Measurements from ENCODE around the gene HACL1.

HACL1 gene

DNA sequence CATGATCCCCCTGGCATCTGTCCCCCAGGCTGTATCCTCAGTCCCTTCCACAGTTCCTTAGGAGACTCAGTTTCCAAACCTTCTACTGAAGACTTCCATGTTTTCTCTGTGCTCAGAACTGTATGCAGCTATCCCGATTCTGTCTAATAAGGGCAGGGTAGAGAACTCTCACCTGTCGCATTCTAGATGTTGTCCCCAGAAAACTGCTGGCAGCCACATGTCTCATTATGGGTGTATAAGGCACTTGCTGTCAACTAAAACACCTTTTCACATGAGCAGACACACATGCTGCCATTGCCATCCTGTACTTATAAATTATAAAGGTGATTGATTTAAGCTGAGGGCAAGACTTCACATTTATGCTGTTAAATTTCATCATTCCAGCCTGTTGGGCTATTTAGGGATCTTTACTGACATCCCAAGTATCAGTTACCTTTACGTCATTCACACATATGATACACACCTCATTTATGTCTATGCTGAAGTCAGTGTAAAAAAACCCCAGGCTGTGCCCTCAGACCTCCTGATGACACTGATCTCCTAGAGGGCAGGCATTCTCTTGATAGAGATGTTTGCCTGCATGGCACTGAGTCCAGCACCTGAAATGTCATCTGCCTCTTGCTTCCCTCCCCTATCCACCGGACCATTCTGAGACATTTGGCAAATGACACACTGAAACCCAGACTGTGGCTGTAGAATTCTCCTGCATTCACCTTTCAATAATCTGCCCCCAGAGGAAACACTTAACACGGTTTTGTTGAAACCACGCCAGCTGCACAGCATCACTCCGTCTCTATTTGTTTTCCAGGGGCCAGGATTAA lies 36.0 kb upstream of the HACL1 start:
- Histone ChIP-seq H3K27me3 (ENCODE audit: control insufficient read depth in 1 of 2, insufficient read depth in 2 of 2, low read length in 2 of 2) (no peaks in the 10 kb centered on the region), H3K4me1 (ENCODE audit: control insufficient read depth in 1 of 2, insufficient read depth in 2 of 2, low read length in 2 of 2) (peaks cover 0 to 15% of the 10 kb centered on the region in 2 donors), H3K9me3 (ENCODE audit: control insufficient read depth in 1 of 2, low read length in 2 of 2) (no peaks in the 10 kb centered on the region), H3K4me3 (ENCODE audit: low read depth in 1 of 2, low read length in 2 of 2) (no peak overlapping the region), H3K9ac (ENCODE audit: low read depth in 1 of 2, low read length in 2 of 2) (no peak overlapping the region), H3K27ac (ENCODE audit: low read depth, low read length) (no peak overlapping the region), H3K36me3 (ENCODE audit: control insufficient read depth in 1 of 2, insufficient read depth in 2 of 2, low read length in 2 of 2) (peaks cover 0 to 5% of the 10 kb centered on the region in 2 donors)

DNA sequence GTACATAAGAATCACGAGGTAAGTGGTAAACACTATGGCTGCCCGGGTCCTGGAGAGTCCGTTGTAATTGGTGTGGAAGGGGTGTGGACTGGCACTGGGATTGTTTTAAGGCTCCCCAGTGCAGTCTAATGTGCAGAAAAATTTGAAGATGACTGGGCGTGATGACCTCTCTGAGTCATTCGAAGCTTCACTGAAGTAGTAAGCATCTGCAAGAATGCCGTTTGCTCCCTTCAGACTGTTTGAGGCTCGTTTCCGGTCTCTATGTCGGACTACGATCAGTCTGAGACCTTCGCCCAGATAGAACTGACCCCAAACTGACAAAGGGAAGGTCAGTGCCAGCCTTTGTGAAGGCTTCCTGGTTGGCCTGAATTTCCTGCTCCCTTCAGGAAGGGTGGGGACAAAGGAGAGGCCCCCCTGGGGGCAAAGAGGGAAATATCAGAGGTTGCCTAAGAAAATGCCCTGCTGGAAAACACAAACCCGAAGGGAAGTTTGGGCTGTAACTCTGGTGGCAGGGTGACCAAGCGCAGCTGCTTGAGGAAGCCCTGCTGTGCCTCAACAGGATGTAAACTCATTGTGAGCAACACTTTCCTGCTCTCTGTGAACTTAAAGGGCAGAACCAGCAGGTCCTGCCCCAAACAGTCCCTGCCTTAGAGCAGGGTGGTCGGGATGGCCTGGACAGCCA lies 34.8 kb upstream of the HACL1 start:
- H3K9ac ChIP-seq (ENCODE audit: low read depth in 1 of 2, low read length in 2 of 2): no peak overlapping the region
- no peak overlapping the region for H3K4me3 ChIP-seq (ENCODE audit: low read depth in 1 of 2, low read length in 2 of 2)
- H3K27ac ChIP-seq (ENCODE audit: low read depth, low read length): no peak overlapping the region
- H3K27me3 ChIP-seq (ENCODE audit: control insufficient read depth in 1 of 2, insufficient read depth in 2 of 2, low read length in 2 of 2): no peaks in the 10 kb centered on the region
- no peaks in the 10 kb centered on the region for H3K9me3 ChIP-seq (ENCODE audit: control insufficient read depth in 1 of 2, low read length in 2 of 2)
- peaks cover 0 to 3% of the 10 kb centered on the region in 2 donors for H3K36me3 ChIP-seq (ENCODE audit: control insufficient read depth in 1 of 2, insufficient read depth in 2 of 2, low read length in 2 of 2)
- H3K4me1 ChIP-seq (ENCODE audit: control insufficient read depth in 1 of 2, insufficient read depth in 2 of 2, low read length in 2 of 2): peaks cover 0 to 15% of the 10 kb centered on the region in 2 donors

DNA sequence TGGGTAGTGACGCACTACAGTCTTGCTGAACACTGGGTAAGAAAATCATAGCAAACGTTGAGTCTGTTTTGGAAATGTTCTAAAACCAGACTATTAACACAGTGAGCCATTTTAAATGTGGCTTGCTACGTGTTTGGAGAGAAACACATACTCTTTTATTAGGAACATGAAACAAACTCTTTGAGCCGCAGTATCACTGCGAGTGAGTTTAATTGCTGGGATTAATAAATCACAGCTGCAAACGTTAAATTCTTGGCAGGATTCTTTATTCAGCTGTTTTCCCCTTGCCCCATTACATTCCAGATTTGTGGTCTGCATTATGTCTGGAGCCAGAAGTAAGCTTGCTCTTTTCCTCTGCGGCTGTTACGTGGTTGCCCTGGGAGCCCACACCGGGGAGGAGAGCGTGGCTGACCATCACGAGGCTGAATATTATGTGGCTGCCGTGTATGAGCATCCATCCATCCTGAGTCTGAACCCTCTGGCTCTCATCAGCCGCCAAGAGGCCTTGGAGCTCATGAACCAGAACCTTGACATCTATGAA lies 33.8 kb upstream of the HACL1 start:
- Histone ChIP-seq H3K36me3 (ENCODE audit: control insufficient read depth in 1 of 2, insufficient read depth in 2 of 2, low read length in 2 of 2) (peaks cover 0 to 3% of the 10 kb centered on the region in 2 donors), H3K9ac (ENCODE audit: low read depth in 1 of 2, low read length in 2 of 2) (no peak overlapping the region), H3K9me3 (ENCODE audit: control insufficient read depth in 1 of 2, low read length in 2 of 2) (no peaks in the 10 kb centered on the region), H3K27ac (ENCODE audit: low read depth, low read length) (no peak overlapping the region), H3K27me3 (ENCODE audit: control insufficient read depth in 1 of 2, insufficient read depth in 2 of 2, low read length in 2 of 2) (no peaks in the 10 kb centered on the region), H3K4me1 (ENCODE audit: control insufficient read depth in 1 of 2, insufficient read depth in 2 of 2, low read length in 2 of 2) (peaks cover 8 to 23% of the 10 kb centered on the region in 2 donors), H3K4me3 (ENCODE audit: low read depth in 1 of 2, low read length in 2 of 2) (no peak overlapping the region)

DNA sequence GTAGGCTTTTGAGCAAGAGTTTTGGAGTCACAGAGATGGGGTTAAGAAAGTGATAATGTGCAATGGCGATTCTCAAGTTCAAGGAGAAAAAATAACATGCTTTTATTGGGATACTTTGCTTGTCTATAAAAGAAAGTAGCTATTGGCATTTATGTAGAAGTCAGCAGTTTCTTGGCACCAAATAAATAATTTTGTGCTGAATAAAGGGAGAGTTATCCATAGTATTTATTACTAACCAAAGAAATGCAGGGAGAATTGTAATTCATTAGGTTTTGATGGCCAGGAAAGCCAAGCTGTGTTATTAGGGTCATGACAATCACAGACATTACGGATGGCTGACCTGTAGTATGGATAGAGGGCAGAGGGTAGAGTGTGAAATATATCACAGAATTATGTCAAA lies 33.3 kb upstream of the HACL1 start:
- Histone ChIP-seq H3K27ac (ENCODE audit: low read depth, low read length) (no peak overlapping the region), H3K9ac (ENCODE audit: low read depth in 1 of 2, low read length in 2 of 2) (no peak overlapping the region), H3K4me3 (ENCODE audit: low read depth in 1 of 2, low read length in 2 of 2) (no peak overlapping the region), H3K4me1 (ENCODE audit: control insufficient read depth in 1 of 2, insufficient read depth in 2 of 2, low read length in 2 of 2) (peaks cover 8 to 23% of the 10 kb centered on the region in 2 donors), H3K27me3 (ENCODE audit: control insufficient read depth in 1 of 2, insufficient read depth in 2 of 2, low read length in 2 of 2) (no peaks in the 10 kb centered on the region), H3K9me3 (ENCODE audit: control insufficient read depth in 1 of 2, low read length in 2 of 2) (no peaks in the 10 kb centered on the region), H3K36me3 (ENCODE audit: control insufficient read depth in 1 of 2, insufficient read depth in 2 of 2, low read length in 2 of 2) (peaks cover 0 to 3% of the 10 kb centered on the region in 2 donors)

DNA sequence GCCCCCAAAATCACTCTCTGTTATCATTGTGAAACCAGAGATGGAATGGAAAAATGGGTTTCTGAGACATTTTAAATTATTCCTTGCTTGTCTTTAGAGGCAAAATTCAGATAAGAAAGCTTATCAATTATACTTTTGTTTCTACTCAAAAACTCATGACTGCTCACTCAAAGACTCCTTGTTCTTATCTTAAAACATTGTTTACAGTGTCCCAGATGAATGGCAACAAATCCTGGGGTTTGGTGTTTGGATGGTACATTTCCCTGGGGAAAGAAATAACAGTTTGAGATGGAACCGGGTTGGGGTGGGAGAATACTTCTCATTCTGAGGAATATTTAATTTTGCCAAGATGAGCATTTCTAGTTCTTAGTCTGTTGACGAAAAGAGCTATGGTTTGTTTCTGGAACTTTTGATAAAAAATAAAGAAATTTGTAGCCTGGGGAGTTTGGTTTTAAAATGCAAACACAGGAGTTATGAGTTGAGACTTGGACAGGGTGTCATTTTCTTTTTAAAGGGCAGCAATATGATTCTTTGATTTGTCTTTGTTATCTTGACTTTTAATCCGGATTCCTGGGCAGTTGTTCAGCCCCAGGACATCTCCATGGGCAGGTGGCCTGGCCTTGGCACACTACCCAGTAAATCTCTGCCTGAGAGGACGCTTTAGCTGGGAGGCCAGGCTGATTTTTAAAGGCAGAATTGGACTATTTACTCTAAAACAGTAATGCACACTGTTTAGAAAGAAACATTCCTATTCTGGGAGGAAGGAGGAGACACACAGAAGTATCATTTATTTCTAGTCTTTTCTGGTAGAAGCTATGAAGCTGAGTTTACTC lies 32.6 kb upstream of the HACL1 start:
- Histone ChIP-seq H3K9me3 (ENCODE audit: control insufficient read depth in 1 of 2, low read length in 2 of 2) (no peaks in the 10 kb centered on the region), H3K27ac (ENCODE audit: low read depth, low read length) (no peak overlapping the region), H3K36me3 (ENCODE audit: control insufficient read depth in 1 of 2, insufficient read depth in 2 of 2, low read length in 2 of 2) (peaks cover 0 to 3% of the 10 kb centered on the region in 2 donors), H3K9ac (ENCODE audit: low read depth in 1 of 2, low read length in 2 of 2) (no peak overlapping the region), H3K4me1 (ENCODE audit: control insufficient read depth in 1 of 2, insufficient read depth in 2 of 2, low read length in 2 of 2) (peaks cover 8 to 23% of the 10 kb centered on the region in 2 donors), H3K27me3 (ENCODE audit: control insufficient read depth in 1 of 2, insufficient read depth in 2 of 2, low read length in 2 of 2) (no peaks in the 10 kb centered on the region), H3K4me3 (ENCODE audit: low read depth in 1 of 2, low read length in 2 of 2) (no peak overlapping the region)

DNA sequence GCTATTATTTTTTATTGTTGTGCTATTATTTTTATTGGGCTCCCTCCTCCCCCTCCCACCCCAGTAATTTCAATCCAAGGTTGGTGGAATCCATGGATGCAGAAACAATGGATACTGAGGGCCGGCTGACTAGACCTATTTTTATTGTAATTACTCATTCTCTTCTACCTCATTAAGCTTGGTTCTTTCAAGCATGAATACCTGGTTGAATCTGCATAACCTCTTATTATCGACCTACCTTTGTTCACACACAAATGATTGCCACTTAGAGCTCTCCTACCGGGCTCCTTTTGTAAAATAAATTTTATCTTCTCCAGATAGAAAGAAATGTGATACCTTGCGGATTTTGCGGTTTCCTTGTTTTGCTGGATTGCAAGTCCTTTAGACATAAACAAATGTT lies 31.8 kb upstream of the HACL1 start:
- H3K27me3 ChIP-seq (ENCODE audit: control insufficient read depth in 1 of 2, insufficient read depth in 2 of 2, low read length in 2 of 2): no peaks in the 10 kb centered on the region
- peaks cover 0 to 3% of the 10 kb centered on the region in 2 donors for H3K36me3 ChIP-seq (ENCODE audit: control insufficient read depth in 1 of 2, insufficient read depth in 2 of 2, low read length in 2 of 2)
- H3K9ac ChIP-seq (ENCODE audit: low read depth in 1 of 2, low read length in 2 of 2): no peak overlapping the region
- H3K4me1 ChIP-seq (ENCODE audit: control insufficient read depth in 1 of 2, insufficient read depth in 2 of 2, low read length in 2 of 2): peaks cover 8 to 23% of the 10 kb centered on the region in 2 donors
- H3K27ac ChIP-seq (ENCODE audit: low read depth, low read length): no peak overlapping the region
- no peaks in the 10 kb centered on the region for H3K9me3 ChIP-seq (ENCODE audit: control insufficient read depth in 1 of 2, low read length in 2 of 2)
- H3K4me3 ChIP-seq (ENCODE audit: low read depth in 1 of 2, low read length in 2 of 2): no peak overlapping the region

DNA sequence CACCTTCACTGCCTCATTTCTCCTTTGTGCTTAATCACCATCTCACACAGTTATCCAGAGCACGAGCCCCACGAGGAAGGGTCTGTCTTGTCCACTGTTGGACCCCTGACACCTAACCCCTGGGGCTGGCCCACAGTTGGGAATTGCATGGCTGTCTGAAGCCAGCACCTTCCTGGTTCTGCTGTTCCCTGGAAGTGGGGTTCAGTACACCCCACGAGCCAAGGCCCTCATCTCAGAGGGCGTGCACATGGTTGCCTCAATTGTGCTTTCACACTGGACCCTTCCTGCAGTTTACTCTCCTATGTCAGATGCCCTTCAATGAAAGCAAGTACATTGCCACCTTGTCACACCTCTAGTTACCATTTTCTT lies 30.8 kb upstream of the HACL1 start:
- Histone ChIP-seq H3K4me1 (ENCODE audit: control insufficient read depth in 1 of 2, insufficient read depth in 2 of 2, low read length in 2 of 2) (peaks cover 8 to 18% of the 10 kb centered on the region in 2 donors), H3K9me3 (ENCODE audit: control insufficient read depth in 1 of 2, low read length in 2 of 2) (no peaks in the 10 kb centered on the region), H3K4me3 (ENCODE audit: low read depth in 1 of 2, low read length in 2 of 2) (no peak overlapping the region), H3K27ac (ENCODE audit: low read depth, low read length) (no peak overlapping the region), H3K27me3 (ENCODE audit: control insufficient read depth in 1 of 2, insufficient read depth in 2 of 2, low read length in 2 of 2) (no peaks in the 10 kb centered on the region), H3K36me3 (ENCODE audit: control insufficient read depth in 1 of 2, insufficient read depth in 2 of 2, low read length in 2 of 2) (peaks cover 0 to 3% of the 10 kb centered on the region in 2 donors), H3K9ac (ENCODE audit: low read depth in 1 of 2, low read length in 2 of 2) (no peak overlapping the region)

DNA sequence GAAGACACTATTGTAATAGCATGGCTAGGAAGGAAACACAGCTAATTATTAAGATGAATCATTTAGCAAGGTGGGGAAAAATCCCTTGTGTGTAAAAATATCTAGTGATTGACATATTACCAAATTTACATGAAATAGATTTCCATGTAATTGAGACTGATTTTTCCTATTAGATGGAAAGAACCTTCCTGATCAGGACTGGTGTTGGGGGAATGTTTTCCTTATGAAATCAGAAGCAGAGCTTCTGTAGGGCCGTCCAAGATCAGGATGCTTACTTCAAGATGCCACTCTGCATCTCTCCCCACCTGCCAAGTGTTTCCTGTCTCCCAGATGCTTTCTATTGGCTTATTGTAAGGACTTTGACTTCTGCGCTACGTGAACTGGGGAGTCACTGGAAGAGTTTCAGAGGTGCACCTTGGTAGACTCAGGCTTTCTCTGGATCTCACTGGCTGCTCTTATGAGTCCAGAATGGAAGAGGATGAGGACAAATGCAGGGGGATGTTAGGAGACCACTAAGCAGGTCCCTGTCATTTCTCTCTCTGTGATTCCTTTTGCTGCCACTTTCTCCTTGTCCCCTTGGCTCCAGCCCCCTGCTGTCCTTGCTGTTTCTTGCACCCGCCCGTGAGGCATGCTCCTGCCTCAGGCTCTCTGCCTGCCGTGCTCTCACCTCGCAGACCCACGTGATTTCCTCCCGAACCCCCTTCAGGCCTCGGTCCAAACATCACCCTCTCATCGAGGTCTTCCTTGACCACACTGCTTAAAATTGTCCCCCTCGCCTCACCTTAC lies 30.2 kb upstream of the HACL1 start:
- Histone ChIP-seq H3K36me3 (ENCODE audit: control insufficient read depth in 1 of 2, insufficient read depth in 2 of 2, low read length in 2 of 2) (peaks cover 0 to 3% of the 10 kb centered on the region in 2 donors), H3K4me1 (ENCODE audit: control insufficient read depth in 1 of 2, insufficient read depth in 2 of 2, low read length in 2 of 2) (peaks cover 8 to 14% of the 10 kb centered on the region in 2 donors), H3K27me3 (ENCODE audit: control insufficient read depth in 1 of 2, insufficient read depth in 2 of 2, low read length in 2 of 2) (no peaks in the 10 kb centered on the region), H3K4me3 (ENCODE audit: low read depth in 1 of 2, low read length in 2 of 2) (no peak overlapping the region), H3K9ac (ENCODE audit: low read depth in 1 of 2, low read length in 2 of 2) (no peak overlapping the region), H3K9me3 (ENCODE audit: control insufficient read depth in 1 of 2, low read length in 2 of 2) (no peaks in the 10 kb centered on the region), H3K27ac (ENCODE audit: low read depth, low read length) (no peak overlapping the region)

DNA sequence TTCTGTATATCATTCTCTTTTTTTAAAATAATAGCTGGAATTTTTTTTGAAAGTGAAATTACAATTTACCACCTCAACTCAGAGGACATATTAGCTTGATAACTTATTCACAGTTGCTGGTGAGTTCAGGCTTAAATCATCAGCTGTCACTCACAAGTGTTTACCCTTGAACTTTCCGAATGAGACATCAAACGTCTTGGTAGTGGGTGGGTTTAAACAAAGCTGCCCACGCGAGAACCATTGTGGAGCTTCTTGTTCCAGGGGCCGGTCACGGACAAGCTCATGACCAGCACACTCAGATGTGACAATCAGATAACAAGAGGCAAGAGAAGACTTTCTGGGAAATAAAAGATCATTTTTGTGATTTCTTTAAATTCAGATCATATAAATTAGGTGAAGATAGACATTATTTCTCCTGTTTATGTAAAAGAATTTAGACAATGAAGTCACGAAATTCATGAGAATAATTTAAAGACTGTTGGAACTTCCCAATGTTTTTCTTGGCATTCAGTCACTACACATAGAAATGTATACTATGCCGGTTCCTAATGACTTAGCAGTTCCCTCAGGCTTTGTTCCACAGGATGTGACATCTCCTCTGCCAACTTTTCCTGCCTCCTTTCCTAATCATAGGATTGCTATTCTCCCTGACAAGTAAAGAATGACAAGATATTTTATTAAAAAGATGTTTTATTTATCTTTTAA lies 29.4 kb upstream of the HACL1 start:
- H3K9ac ChIP-seq (ENCODE audit: low read depth in 1 of 2, low read length in 2 of 2): peak overlapping the region in 1 of 2 donors; percentile 2
- H3K9me3 ChIP-seq (ENCODE audit: control insufficient read depth in 1 of 2, low read length in 2 of 2): no peaks in the 10 kb centered on the region
- H3K4me3 ChIP-seq (ENCODE audit: low read depth in 1 of 2, low read length in 2 of 2): peak overlapping the region; percentile 43 to 50
- no peaks in the 10 kb centered on the region for H3K27me3 ChIP-seq (ENCODE audit: control insufficient read depth in 1 of 2, insufficient read depth in 2 of 2, low read length in 2 of 2)
- H3K27ac ChIP-seq (ENCODE audit: low read depth, low read length): no peak overlapping the region
- H3K4me1 ChIP-seq (ENCODE audit: control insufficient read depth in 1 of 2, insufficient read depth in 2 of 2, low read length in 2 of 2): peaks cover 7 to 8% of the 10 kb centered on the region in 2 donors
- peaks cover 0 to 3% of the 10 kb centered on the region in 2 donors for H3K36me3 ChIP-seq (ENCODE audit: control insufficient read depth in 1 of 2, insufficient read depth in 2 of 2, low read length in 2 of 2)

Data from duodenal mucosa (tissue), 2 donors.